Renal pelvis (tissue), 4 donors: ENCODE measurements around the gene SPTBN5. TPM values are rescaled to one million over a fixed set of nuclear protein-coding genes. Genes with fewer than 3 reads are reported as not detected.
A peak's percentile ranks its signal among the peaks of the same experiment; 100 is the strongest.

ENCODE experiments used
- DNase-seq: peaks from one replicate; pipeline ENCODE4 v3.0.0-alpha.2; 2013
- polyA plus RNA-seq, 3 donors: library from polyadenylated mRNA; unstranded; fragments of 120-200 nt; gene quantifications; one replicate each; pipeline ENCODE4 v1.2.1, GENCODE V29; 2013; ENCODE audit not compliant: insufficient read length in 3 of 3

SPTBN5 gene
- polyA plus RNA-seq, 3 donors, result 2.7 to 3.0 (median 2.9) TPM

- no peak for DNase-seq
These were observed 69.6 kb downstream of the SPTBN5 start for GRCh38 chr15:41824062-41824745.

GRCh38 chr15:41823502-41823901 lies 70.4 kb downstream of the SPTBN5 start:
- no peak for DNase-seq

GRCh38 chr15:41822957-41823356 lies 70.9 kb downstream of the SPTBN5 start:
- DNase-seq, result no peak

- DNase-seq, result no peak
These were observed 71.4 kb downstream of the SPTBN5 start for GRCh38 chr15:41822471-41822870.

- no peak for DNase-seq
These were observed 72.0 kb downstream of the SPTBN5 start for GRCh38 chr15:41821831-41822230.

GRCh38 chr15:41820791-41821423 lies 72.9 kb downstream of the SPTBN5 start:
- DNase-seq, result no peak

GRCh38 chr15:41819455-41820050 lies 74.3 kb downstream of the SPTBN5 start:
- DNase-seq, result no peak

- DNase-seq, result no peak
These were observed 76.1 kb downstream of the SPTBN5 start for GRCh38 chr15:41817781-41818180.

GRCh38 chr15:41817327-41817726 lies 76.5 kb downstream of the SPTBN5 start:
- DNase-seq, result no peak

GRCh38 chr15:41816788-41817187 lies 77.1 kb downstream of the SPTBN5 start:
- no peak for DNase-seq

- no peak for DNase-seq
These were observed 79.3 kb downstream of the SPTBN5 start for GRCh38 chr15:41814534-41814933.

- DNase-seq, result no peak
These were observed 80.4 kb downstream of the SPTBN5 start for GRCh38 chr15:41813426-41813825.

- DNase-seq, result no peak
These were observed 81.0 kb downstream of the SPTBN5 start for GRCh38 chr15:41812820-41813375.

- DNase-seq, result peak; percentile 83
These were observed 82.2 kb downstream of the SPTBN5 start for GRCh38 chr15:41811432-41812195.

- DNase-seq, result no peak
These were observed 83.0 kb downstream of the SPTBN5 start for GRCh38 chr15:41810651-41811431.

GRCh38 chr15:41809526-41810220 lies 84.2 kb downstream of the SPTBN5 start:
- no peak for DNase-seq

GRCh38 chr15:41809121-41809520 lies 84.7 kb downstream of the SPTBN5 start:
- DNase-seq, result no peak

- DNase-seq, result no peak
These were observed 87.3 kb downstream of the SPTBN5 start for GRCh38 chr15:41806291-41807181.

GRCh38 chr15:41805711-41806110 lies 88.1 kb downstream of the SPTBN5 start:
- DNase-seq, result no peak
